ENCODE results near the gene CEP135. TPM values are rescaled to one million over a fixed set of nuclear protein-coding genes. Genes with fewer than 3 reads are reported as not detected.

Gene CEP135
- total RNA-seq, 3 donors from 2014 or later, result 4.8 to 12.1 (median 8.5) TPM

GRCh38 chr4:56038487-56039162 is 89.9 kb downstream of the CEP135 start:
- H3K9me3 ChIP-seq, result no peaks in the 10 kb centered on the region

GRCh38 chr4:56040842-56041241 is 92.1 kb downstream of the CEP135 start:
- TF ChIP-seq CTCF (IDR thresholded peaks at IDR 0.05), result no peak
- no peak for TF ChIP-seq POLR2A (IDR thresholded peaks at IDR 0.05)
- no peak for TF ChIP-seq POLR2AphosphoS5 (IDR thresholded peaks at IDR 0.05)
- H3K27ac ChIP-seq, result no peak overlapping the region
- no peaks in the 10 kb centered on the region for H3K27me3 ChIP-seq
- no peak for DNase-seq (ENCODE audit: low spot score in 2 of 2)
- H3K36me3 ChIP-seq, result no peaks in the 10 kb centered on the region
- no peaks in the 10 kb centered on the region for H3K9me3 ChIP-seq
- H3K4me1 ChIP-seq, result no peaks in the 10 kb centered on the region
- H3K4me3 ChIP-seq, result no peak overlapping the region
- intact Hi-C loops (cut with DNase I; ENCODE audit: low total_unique reads), result no loop called here

More at GRCh38 chr4:56038487-56039162, 89.9 kb downstream of the CEP135 start:
- Histone ChIP-seq H3K27ac (no peak overlapping the region), H3K27me3 (no peaks in the 10 kb centered on the region), H3K36me3 (no peaks in the 10 kb centered on the region), H3K4me3 (no peak overlapping the region), H3K4me1 (no peaks in the 10 kb centered on the region)
- intact Hi-C loops (cut with DNase I; ENCODE audit: low total_unique reads), result no loop called here
- DNase-seq (ENCODE audit: low spot score in 2 of 2), result peak in 1 of 2 donors; percentile 20
- TF ChIP-seq POLR2AphosphoS5 (IDR thresholded peaks at IDR 0.05) (no peak), CTCF (IDR thresholded peaks at IDR 0.05) (no peak), POLR2A (IDR thresholded peaks at IDR 0.05) (no peak)

GRCh38 chr4:56042225-56042624 is 93.5 kb downstream of the CEP135 start:
- no peak overlapping the region for H3K27ac ChIP-seq
- no peaks in the 10 kb centered on the region for H3K36me3 ChIP-seq
- no peaks in the 10 kb centered on the region for H3K9me3 ChIP-seq
- no peak for TF ChIP-seq POLR2A (IDR thresholded peaks at IDR 0.05)
- TF ChIP-seq POLR2AphosphoS5 (IDR thresholded peaks at IDR 0.05), result no peak
- no peak for TF ChIP-seq CTCF (IDR thresholded peaks at IDR 0.05)
- no peaks in the 10 kb centered on the region for H3K4me1 ChIP-seq
- intact Hi-C loops (cut with DNase I; ENCODE audit: low total_unique reads), result no loop called here
- DNase-seq (ENCODE audit: low spot score in 2 of 2), result no peak
- H3K27me3 ChIP-seq, result no peaks in the 10 kb centered on the region
- no peak overlapping the region for H3K4me3 ChIP-seq

- no peak for DNase-seq (ENCODE audit: low spot score in 2 of 2)
- intact Hi-C loops (cut with DNase I; ENCODE audit: low total_unique reads), result no loop called here
- H3K4me1 ChIP-seq, result peaks cover 0 to 3% of the 10 kb centered on the region in 2 donors
- no peak overlapping the region for H3K27ac ChIP-seq
- peaks cover 0 to 14% of the 10 kb centered on the region in 2 donors for H3K27me3 ChIP-seq
- TF ChIP-seq POLR2AphosphoS5 (IDR thresholded peaks at IDR 0.05), result no peak
- no peak for TF ChIP-seq CTCF (IDR thresholded peaks at IDR 0.05)
- TF ChIP-seq POLR2A (IDR thresholded peaks at IDR 0.05), result no peak
- no peaks in the 10 kb centered on the region for H3K9me3 ChIP-seq
- no peaks in the 10 kb centered on the region for H3K36me3 ChIP-seq
- H3K4me3 ChIP-seq, result peak overlapping the region; percentile 51 to 78 (median 62)
Measured at GRCh38 chr4:56048383-56048701, 99.6 kb downstream of the CEP135 start.

GRCh38 chr4:56048702-56049431 is 100.1 kb downstream of the CEP135 start:
- intact Hi-C loops (cut with DNase I; ENCODE audit: low total_unique reads), result no loop called here
- Histone ChIP-seq H3K27ac (no peak overlapping the region), H3K4me3 (peak overlapping the region; percentile 51 to 78 (median 62)), H3K9me3 (no peaks in the 10 kb centered on the region), H3K36me3 (no peaks in the 10 kb centered on the region), H3K4me1 (peaks cover 0 to 3% of the 10 kb centered on the region in 2 donors), H3K27me3 (peaks cover 0 to 19% of the 10 kb centered on the region in 2 donors)
- no peak for DNase-seq (ENCODE audit: low spot score in 2 of 2)
- TF ChIP-seq CTCF (IDR thresholded peaks at IDR 0.05) (peak in 1 of 3 donors; percentile 27), POLR2AphosphoS5 (IDR thresholded peaks at IDR 0.05) (no peak)

Data from breast epithelium (tissue), 4 donors.